ENCODE measurements around the gene TLE3.

Gene TLE3

DNA sequence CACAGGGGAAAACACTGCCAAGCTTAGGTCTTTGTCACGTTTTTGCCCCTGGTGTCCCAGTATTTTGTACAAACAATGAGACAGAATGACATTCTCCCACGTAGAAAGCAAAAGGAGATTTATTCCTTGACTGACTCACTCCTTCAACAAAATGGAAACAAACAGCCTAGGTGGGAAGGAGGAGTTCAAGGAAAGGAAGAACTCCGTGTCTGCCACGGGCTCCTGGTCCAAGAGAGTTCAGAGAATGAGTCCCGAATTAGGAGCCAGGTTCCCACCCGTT, 8.1 kb downstream of the TLE3 start:
- no peak overlapping the region for H3K4me3 ChIP-seq (ENCODE audit: low read depth, low read length)
- no peak for DNase-seq (ENCODE audit: low read depth)
- TF ChIP-seq CTCF (IDR thresholded peaks at IDR 0.05; ENCODE audit: control insufficient read depth, extremely low read depth, insufficient read depth), result no peak

- no peak for TF ChIP-seq CTCF (IDR thresholded peaks at IDR 0.05; ENCODE audit: control insufficient read depth, extremely low read depth, insufficient read depth)
- DNase-seq (ENCODE audit: low read depth), result no peak
- H3K4me3 ChIP-seq (ENCODE audit: low read depth, low read length), result no peak overlapping the region
Measured at GRCh38 chr15:70088887-70089691, 8.6 kb downstream of the TLE3 start.

DNA sequence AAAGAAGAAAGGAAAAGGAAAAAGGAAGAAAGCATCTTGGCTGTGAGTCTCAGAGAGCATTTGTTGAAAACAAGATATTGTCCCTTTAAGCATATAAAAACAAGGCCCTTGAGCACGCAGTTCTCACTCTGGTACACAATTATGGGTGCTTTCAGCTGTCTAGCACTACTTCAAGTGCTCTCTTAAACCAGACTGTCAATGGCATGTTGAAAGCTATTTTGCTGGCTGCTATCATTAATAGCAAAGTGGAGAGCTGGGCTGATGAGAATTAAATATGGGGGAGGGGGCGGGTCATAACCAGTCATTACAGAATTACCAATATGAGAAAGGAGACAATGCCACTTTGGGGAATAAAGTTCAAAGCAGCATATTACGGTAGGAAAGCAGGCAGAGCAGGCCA, 9.3 kb downstream of the TLE3 start:
- no peak overlapping the region for H3K4me3 ChIP-seq (ENCODE audit: low read depth, low read length)
- no peak for DNase-seq (ENCODE audit: low read depth)
- TF ChIP-seq CTCF (IDR thresholded peaks at IDR 0.05; ENCODE audit: control insufficient read depth, extremely low read depth, insufficient read depth), result no peak

DNA sequence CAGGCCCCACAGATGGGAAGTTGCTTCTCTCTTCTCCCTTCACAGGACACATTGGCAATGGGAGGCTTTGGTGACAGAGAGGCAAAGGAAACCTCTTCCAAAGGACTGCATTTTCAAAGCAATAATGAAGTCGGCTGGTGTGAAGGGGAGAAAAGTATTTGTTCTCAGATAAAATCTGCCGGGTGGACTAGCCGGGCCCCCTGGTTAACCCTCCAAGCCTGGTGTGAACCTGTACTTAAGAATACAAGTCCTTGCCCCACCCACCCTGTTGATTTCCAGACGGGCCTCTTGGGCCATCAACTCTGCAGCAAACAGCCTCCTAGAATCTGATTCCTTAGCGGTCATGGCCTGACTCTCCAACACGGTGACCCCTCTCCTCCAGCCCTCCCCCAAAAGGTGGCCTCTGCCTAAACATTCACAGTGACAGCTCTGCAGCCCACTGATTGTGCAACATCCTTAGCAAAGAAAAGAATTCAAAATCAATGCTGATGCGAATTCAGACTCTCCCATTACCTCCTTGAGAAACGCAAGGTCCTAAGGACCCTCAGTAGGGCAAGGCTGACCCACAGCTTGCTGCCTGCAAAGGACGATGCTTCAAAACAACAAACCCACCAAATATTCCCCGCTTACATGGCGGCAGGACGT, 9.9 kb downstream of the TLE3 start:
- no peak for TF ChIP-seq CTCF (IDR thresholded peaks at IDR 0.05; ENCODE audit: control insufficient read depth, extremely low read depth, insufficient read depth)
- no peak overlapping the region for H3K4me3 ChIP-seq (ENCODE audit: low read depth, low read length)
- DNase-seq (ENCODE audit: low read depth), result no peak

GRCh38 chr15:70086636-70087035, 11.1 kb downstream of the TLE3 start:
- TF ChIP-seq CTCF (IDR thresholded peaks at IDR 0.05; ENCODE audit: control insufficient read depth, extremely low read depth, insufficient read depth), result no peak
- no peak for DNase-seq (ENCODE audit: low read depth)

GRCh38 chr15:70084461-70084860, 13.3 kb downstream of the TLE3 start:
- no peak for TF ChIP-seq CTCF (IDR thresholded peaks at IDR 0.05; ENCODE audit: control insufficient read depth, extremely low read depth, insufficient read depth)
- DNase-seq (ENCODE audit: low read depth), result no peak
- H3K4me3 ChIP-seq (ENCODE audit: low read depth, low read length), result no peak overlapping the region

More at GRCh38 chr15:70086636-70087035, 11.1 kb downstream of the TLE3 start:
- no peak overlapping the region for H3K4me3 ChIP-seq (ENCODE audit: low read depth, low read length)

DNA sequence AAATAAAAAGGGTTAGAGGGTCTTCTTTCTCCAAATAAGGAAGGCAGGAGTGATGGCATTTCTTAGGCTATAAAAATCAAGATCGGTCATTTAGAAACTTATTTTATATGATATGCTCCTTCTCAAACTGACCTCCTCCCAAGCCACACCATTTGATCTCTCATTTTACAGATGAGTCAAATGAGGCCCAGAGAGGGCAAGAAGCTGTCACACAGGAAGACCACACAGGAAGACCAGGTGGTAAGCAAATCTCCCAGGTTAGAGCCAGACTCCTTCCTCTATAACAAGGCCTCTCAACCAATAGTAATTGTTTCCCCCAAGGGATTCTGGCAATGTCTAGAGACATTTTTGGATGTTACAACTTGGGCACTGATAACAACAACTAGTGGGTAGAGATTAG, 13.8 kb downstream of the TLE3 start:
- DNase-seq (ENCODE audit: low read depth), result no peak
- no peak for TF ChIP-seq CTCF (IDR thresholded peaks at IDR 0.05; ENCODE audit: control insufficient read depth, extremely low read depth, insufficient read depth)
- H3K4me3 ChIP-seq (ENCODE audit: low read depth, low read length), result no peak overlapping the region

Measured in LNCaP clone FGC (cell line).